ENCODE measurements around the gene LYSMD1. TPM values are rescaled to one million over a fixed set of nuclear protein-coding genes. Genes with fewer than 3 reads are reported as not detected.

LYSMD1 gene
- total and polyA plus RNA-seq, 2 of the 8 experiments (the other 6 are each of a cell fraction or from before 2014, with no cell fraction given), result 2.4 to 6.0 TPM

DNA sequence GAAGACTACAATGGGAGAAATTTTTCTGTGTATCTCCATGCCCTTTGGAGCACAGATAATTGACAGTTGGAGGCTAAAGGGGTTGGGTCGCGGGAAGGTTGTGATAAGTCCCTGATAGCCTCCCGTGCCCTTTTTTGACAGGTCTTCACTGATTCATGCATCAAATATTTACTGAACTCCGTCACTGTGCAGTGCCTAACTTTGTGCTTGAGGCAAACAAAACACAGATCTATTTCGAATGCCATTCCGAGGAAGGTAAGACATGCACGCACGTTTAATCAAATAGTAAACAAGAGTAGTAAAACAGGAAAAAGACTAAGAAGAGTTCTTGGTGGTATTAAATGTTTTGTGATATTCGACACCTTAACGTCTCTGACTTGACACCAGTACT, 32.2 kb upstream of the LYSMD1 start (continued):
- no peak for TF ChIP-seq RNF2 (IDR thresholded peaks at IDR 0.05; ENCODE audit: borderline replicate concordance, low read depth, low read length, missing control alignments, poor library complexity, severe bottlenecking)
